Measurements from ENCODE around the gene ZNF700. TPM values are rescaled to one million over a fixed set of nuclear protein-coding genes. Genes with fewer than 3 reads are reported as not detected.

The ZNF700 gene
- total RNA-seq, 2 donors from 2014 or later = 11.6 to 19.2 TPM

DNA sequence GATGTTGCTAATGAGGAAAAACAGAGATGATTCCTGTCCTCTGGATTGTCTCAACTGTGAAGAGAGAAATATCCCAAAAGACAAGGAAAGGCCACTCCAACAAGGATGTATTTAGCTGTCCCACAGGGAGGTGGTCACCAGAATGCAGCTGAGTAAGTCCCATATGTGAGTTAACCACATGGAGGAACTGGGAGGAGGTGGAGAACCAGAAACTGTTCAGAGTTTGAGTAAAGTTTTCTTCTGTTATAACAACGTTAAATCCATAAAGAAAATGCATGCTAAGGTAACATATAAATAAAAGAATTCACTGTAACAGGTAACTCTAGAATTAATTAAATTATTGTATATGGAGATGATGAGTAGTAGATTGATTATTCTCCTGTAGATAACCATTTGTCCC, 45.3 kb downstream of the ZNF700 start:
- H3K27me3 ChIP-seq (ENCODE audit: control insufficient read depth, insufficient read depth, low read length, poor library complexity, severe bottlenecking) = no peaks in the 10 kb centered on the region
- TF ChIP-seq, protein P1, sequence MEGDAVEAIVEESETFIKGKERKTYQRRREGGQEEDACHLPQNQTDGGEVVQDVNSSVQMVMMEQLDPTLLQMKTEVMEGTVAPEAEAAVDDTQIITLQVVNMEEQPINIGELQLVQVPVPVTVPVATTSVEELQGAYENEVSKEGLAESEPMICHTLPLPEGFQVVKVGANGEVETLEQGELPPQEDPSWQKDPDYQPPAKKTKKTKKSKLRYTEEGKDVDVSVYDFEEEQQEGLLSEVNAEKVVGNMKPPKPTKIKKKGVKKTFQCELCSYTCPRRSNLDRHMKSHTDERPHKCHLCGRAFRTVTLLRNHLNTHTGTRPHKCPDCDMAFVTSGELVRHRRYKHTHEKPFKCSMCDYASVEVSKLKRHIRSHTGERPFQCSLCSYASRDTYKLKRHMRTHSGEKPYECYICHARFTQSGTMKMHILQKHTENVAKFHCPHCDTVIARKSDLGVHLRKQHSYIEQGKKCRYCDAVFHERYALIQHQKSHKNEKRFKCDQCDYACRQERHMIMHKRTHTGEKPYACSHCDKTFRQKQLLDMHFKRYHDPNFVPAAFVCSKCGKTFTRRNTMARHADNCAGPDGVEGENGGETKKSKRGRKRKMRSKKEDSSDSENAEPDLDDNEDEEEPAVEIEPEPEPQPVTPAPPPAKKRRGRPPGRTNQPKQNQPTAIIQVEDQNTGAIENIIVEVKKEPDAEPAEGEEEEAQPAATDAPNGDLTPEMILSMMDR (conservative IDR thresholded peaks at IDR 0.05) = no peak
- no peak for DNase-seq
- H3K4me3 Mint-ChIP-seq = no peak overlapping the region
- no peak overlapping the region for H3K27ac Mint-ChIP-seq
- H3K4me3 ChIP-seq (ENCODE audit: low read length) = no peak overlapping the region
- WGBS, 2 experiments (ENCODE audit: insufficient coverage in 1 of 2, insufficient read length in 1 of 2) = no CpG with 5 or more reads among the region's 1 CpG
- H3K27ac ChIP-seq (ENCODE audit: low read depth, low read length) = no peak overlapping the region
- H3K27me3 Mint-ChIP-seq (ENCODE audit: insufficient read depth) = peaks cover 15% of the 10 kb centered on the region
- peaks cover 7% of the 10 kb centered on the region for H3K9me3 ChIP-seq (ENCODE audit: control insufficient read depth, low read length)
- H3K4me1 ChIP-seq (ENCODE audit: control insufficient read depth, insufficient read depth, low read length) = peaks cover 2% of the 10 kb centered on the region
- no peak overlapping the region for H3K9ac ChIP-seq (ENCODE audit: extremely low read depth, low read length, poor library complexity, severe bottlenecking)
- peaks cover 7% of the 10 kb centered on the region for H3K4me1 Mint-ChIP-seq
- H3K36me3 Mint-ChIP-seq (ENCODE audit: low read depth) = peaks cover 34% of the 10 kb centered on the region
- H3K9me3 Mint-ChIP-seq = peaks cover 59% of the 10 kb centered on the region
- H3K36me3 ChIP-seq (ENCODE audit: control insufficient read depth, insufficient read depth, low read length) = no peaks in the 10 kb centered on the region

DNA sequence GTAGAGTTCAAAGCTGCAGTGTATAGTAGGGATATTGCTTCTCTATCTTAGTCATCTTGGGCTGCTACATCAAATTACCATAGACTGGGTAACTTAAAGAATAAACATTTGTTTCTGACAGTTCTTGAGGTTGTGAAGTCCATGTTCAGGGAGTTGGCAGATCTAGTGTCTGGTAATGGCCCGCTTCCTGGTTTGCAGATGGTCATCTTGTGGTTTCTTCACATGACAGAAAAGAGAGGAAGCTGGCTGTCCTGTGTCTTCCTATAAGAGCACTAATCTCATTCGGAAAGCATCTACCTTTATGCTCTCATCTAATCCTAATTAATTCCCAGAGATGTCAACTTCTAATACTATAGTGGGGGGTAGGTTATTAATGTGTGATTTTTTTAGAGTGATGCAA, 46.1 kb downstream of the ZNF700 start:
- 81 to 83% methylated on average over 1 of the region's 2 CpGs for WGBS, 2 experiments (ENCODE audit: insufficient coverage in 1 of 2, insufficient read length in 1 of 2)
- DNase-seq = no peak
- TF ChIP-seq, protein P1 (conservative IDR thresholded peaks at IDR 0.05) = no peak
- no peak overlapping the region for H3K4me3 Mint-ChIP-seq
- H3K36me3 ChIP-seq (ENCODE audit: control insufficient read depth, insufficient read depth, low read length) = no peaks in the 10 kb centered on the region
- H3K27ac ChIP-seq (ENCODE audit: low read depth, low read length) = no peak overlapping the region
- peaks cover 40% of the 10 kb centered on the region for H3K36me3 Mint-ChIP-seq (ENCODE audit: low read depth)
- H3K4me1 Mint-ChIP-seq = peaks cover 1% of the 10 kb centered on the region
- H3K4me3 ChIP-seq (ENCODE audit: low read length) = no peak overlapping the region
- H3K27ac Mint-ChIP-seq = no peak overlapping the region
- peaks cover 10% of the 10 kb centered on the region for H3K27me3 Mint-ChIP-seq (ENCODE audit: insufficient read depth)
- no peaks in the 10 kb centered on the region for H3K4me1 ChIP-seq (ENCODE audit: control insufficient read depth, insufficient read depth, low read length)
- no peak overlapping the region for H3K9ac ChIP-seq (ENCODE audit: extremely low read depth, low read length, poor library complexity, severe bottlenecking)
- peaks cover 66% of the 10 kb centered on the region for H3K9me3 Mint-ChIP-seq
- H3K27me3 ChIP-seq (ENCODE audit: control insufficient read depth, insufficient read depth, low read length, poor library complexity, severe bottlenecking) = no peaks in the 10 kb centered on the region
- peaks cover 12% of the 10 kb centered on the region for H3K9me3 ChIP-seq (ENCODE audit: control insufficient read depth, low read length)

DNA sequence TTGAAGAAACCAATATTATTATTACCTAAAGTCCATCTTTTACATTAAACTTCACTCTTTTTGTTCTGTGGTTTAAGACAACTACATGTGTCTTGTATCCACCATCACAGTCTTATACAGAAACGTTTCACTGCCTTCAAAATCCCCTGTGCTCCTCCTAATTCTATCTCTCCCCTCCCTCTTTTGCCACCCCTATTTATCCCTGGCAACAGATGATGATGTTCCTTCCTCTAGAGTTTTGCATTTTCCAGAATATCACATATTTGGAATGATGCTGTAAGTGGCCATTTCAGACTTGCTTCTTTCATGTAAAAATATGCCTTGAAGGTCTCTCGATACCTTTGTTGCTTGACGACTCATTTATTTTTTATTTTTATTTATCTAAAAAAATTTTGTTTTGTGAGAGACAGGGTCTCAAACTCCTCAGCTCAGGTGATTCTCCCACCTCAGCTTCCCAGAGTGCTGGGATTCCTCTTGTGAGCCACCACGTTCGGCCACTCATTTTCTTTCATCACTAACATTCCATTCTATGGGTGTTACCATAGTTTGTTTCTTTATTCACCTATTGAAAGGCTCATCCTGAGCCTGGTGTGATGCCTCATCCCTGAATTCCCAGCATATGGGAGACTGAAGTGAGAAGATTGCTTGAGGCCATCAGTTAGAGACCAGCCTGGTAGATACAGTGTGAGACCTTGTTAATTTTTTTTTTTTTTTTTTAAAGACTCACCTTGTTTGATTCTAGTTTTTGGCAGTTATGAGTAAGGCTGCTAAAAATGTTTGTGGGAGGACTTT, 48.3 kb downstream of the ZNF700 start:
- Histone ChIP-seq H3K9ac (ENCODE audit: extremely low read depth, low read length, poor library complexity, severe bottlenecking) (no peak overlapping the region), H3K27me3 (ENCODE audit: control insufficient read depth, insufficient read depth, low read length, poor library complexity, severe bottlenecking) (no peaks in the 10 kb centered on the region), H3K27ac (ENCODE audit: low read depth, low read length) (no peak overlapping the region), H3K9me3 (ENCODE audit: control insufficient read depth, low read length) (peaks cover 34% of the 10 kb centered on the region), H3K4me3 (ENCODE audit: low read length) (no peak overlapping the region), H3K36me3 (ENCODE audit: control insufficient read depth, insufficient read depth, low read length) (peaks cover 10% of the 10 kb centered on the region), H3K4me1 (ENCODE audit: control insufficient read depth, insufficient read depth, low read length) (no peaks in the 10 kb centered on the region)
- Mint-ChIP-seq H3K4me1 (no peaks in the 10 kb centered on the region), H3K27ac (no peak overlapping the region), H3K4me3 (no peak overlapping the region), H3K36me3 (ENCODE audit: low read depth) (peaks cover 49% of the 10 kb centered on the region), H3K27me3 (ENCODE audit: insufficient read depth) (peaks cover 2% of the 10 kb centered on the region), H3K9me3 (peaks cover 74% of the 10 kb centered on the region)
- DNase-seq = no peak
- WGBS, 2 experiments (ENCODE audit: insufficient coverage in 1 of 2, insufficient read length in 1 of 2) = 50 to 66% methylated on average over 1 to 5 of the region's 5 CpGs
- TF ChIP-seq, protein P1 (conservative IDR thresholded peaks at IDR 0.05) = no peak

Measured in endodermal cell (in vitro differentiated cells).